ENCODE results near the gene TMEM115. TPM values are rescaled to one million over a fixed set of nuclear protein-coding genes. Genes with fewer than 3 reads are reported as not detected.

Gene TMEM115
- total and polyA plus RNA-seq, 2 of the 13 experiments (the other 11 are each of a cell fraction or from before 2014, with no cell fraction given): 22.1 to 30.7 TPM

DNA sequence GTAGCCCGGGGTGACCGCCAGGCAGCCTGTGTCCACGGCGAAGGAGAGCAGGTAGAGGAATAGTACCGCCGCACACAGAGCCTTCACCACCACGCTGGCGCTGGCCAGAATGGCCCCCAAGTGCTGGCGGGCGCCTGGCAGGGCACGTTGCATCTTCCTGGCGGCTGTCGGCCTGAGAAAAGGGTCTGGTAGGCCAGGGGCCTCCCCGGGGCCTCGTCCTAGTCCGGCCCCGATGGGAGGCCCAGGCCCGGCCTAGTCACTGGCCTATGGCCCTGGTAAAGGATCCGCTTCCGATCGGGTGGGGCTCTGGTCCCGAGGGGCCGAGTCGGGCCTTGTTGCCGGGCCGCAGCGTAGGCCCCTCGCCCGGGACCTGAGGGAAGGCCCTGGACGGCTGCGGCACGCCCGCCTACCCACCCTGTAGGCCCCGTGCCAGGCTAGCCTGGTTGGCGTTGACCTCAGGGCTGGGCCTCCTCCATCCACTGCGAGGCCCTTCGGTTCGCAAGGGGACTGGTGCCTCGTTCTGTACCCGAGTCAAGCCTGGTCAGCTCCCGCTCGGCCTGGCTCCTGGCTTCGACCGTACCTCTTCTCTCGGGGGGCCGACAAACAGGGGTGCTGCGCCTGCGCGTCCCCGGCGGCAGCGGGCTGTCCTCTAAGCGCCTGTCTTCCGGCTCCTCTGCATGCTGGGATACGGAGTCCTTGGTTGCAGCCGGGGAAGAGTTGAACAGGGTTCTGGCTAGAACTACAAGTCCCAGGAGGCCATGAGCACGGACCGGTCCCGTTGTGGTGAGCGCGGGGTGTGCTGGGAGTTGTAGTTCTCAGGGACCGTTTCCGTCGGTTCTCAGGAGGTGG, at the start of gene TMEM115 (continued):
- TF ChIP-seq ZNF704 (CRISPR knock-in tag; IDR thresholded peaks at IDR 0.05; ENCODE audit: borderline replicate concordance): peak; percentile 94
- TF ChIP-seq ZBTB38 (CRISPR knock-in tag; IDR thresholded peaks at IDR 0.05): peak; percentile 87
- no peak for TF ChIP-seq SMARCE1 (IDR thresholded peaks at IDR 0.05; ENCODE audit: borderline replicate concordance)
- TF ChIP-seq PAX8 (CRISPR knock-in tag; IDR thresholded peaks at IDR 0.05; ENCODE audit: borderline replicate concordance): peak; percentile 61; the same call in 1 of the 2 replicates
- no peak for TF ChIP-seq TRAFD1 (CRISPR knock-in tag; IDR thresholded peaks at IDR 0.05; ENCODE audit: borderline replicate concordance)
- TF ChIP-seq ZNF530 (CRISPR knock-in tag; IDR thresholded peaks at IDR 0.05; ENCODE audit: low read depth): no peak
- TF ChIP-seq, protein P1, sequence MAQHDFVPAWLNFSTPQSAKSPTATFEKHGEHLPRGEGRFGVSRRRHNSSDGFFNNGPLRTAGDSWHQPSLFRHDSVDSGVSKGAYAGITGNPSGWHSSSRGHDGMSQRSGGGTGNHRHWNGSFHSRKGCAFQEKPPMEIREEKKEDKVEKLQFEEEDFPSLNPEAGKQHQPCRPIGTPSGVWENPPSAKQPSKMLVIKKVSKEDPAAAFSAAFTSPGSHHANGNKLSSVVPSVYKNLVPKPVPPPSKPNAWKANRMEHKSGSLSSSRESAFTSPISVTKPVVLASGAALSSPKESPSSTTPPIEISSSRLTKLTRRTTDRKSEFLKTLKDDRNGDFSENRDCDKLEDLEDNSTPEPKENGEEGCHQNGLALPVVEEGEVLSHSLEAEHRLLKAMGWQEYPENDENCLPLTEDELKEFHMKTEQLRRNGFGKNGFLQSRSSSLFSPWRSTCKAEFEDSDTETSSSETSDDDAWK (CRISPR knock-in tag; IDR thresholded peaks at IDR 0.05): no peak
- peak; percentile 50 for TF ChIP-seq ZNF276 (CRISPR knock-in tag; IDR thresholded peaks at IDR 0.05; ENCODE audit: low read depth)
- no peak for TF ChIP-seq ESRRA (CRISPR knock-in tag; IDR thresholded peaks at IDR 0.05; ENCODE audit: low read depth)
- TF ChIP-seq RXRB (CRISPR knock-in tag; IDR thresholded peaks at IDR 0.05; ENCODE audit: borderline replicate concordance): 0 out of 2 replicates have a peak, but pooled peaks have one; percentile 37
- TF ChIP-seq CREBL2 (CRISPR knock-in tag; IDR thresholded peaks at IDR 0.05; ENCODE audit: borderline replicate concordance): peak; percentile 94; the same call in 1 of the 2 replicates
- no peak for TF ChIP-seq ZNF550 (CRISPR knock-in tag; IDR thresholded peaks at IDR 0.05; ENCODE audit: borderline replicate concordance)
- TF ChIP-seq ZNF670 (CRISPR knock-in tag; IDR thresholded peaks at IDR 0.05; ENCODE audit: borderline replicate concordance): peak; percentile 78; the same call in 1 of the 2 replicates
- peak; percentile 90; the same call in 1 of the 2 replicates for TF ChIP-seq ZNF772 (CRISPR knock-in tag; IDR thresholded peaks at IDR 0.05)
- TF ChIP-seq RFX5 (IDR thresholded peaks at IDR 0.05; ENCODE audit: low read depth, low read length): no peak
- no peak for TF ChIP-seq PRPF4 (IDR thresholded peaks at IDR 0.05; ENCODE audit: low read depth, low read length, poor library complexity, severe bottlenecking)
- TF ChIP-seq REXO4 (CRISPR knock-in tag; IDR thresholded peaks at IDR 0.05; ENCODE audit: borderline replicate concordance): no peak
- TF ChIP-seq REL (CRISPR knock-in tag; conservative IDR thresholded peaks at IDR 0.05): no peak
- TF ChIP-seq FOXA1 (IDR thresholded peaks at IDR 0.05): no peak
- TF ChIP-seq FOXA1 (CRISPR knock-in tag; IDR thresholded peaks at IDR 0.05): no peak
- TF ChIP-seq ZNF768 (CRISPR knock-in tag; IDR thresholded peaks at IDR 0.05): peak; percentile 69
- TF ChIP-seq ZSCAN20 (CRISPR knock-in tag; IDR thresholded peaks at IDR 0.05; ENCODE audit: borderline replicate concordance): no peak

All from HepG2 (cell line).